Measurements from ENCODE around the gene AMDHD2.

The AMDHD2 gene

GRCh38 chr16:2474877-2475412, 45.2 kb upstream of the AMDHD2 start, which contains the start of gene TBC1D24:
Gene TBC1D24, plus strand, starts transcription at chr16:2475127. Its CDS starts 21,022 bp downstream, at chr16:2496149.
- TF ChIP-seq ZNF266 (tag by site-specific recombination; IDR thresholded peaks at IDR 0.05; ENCODE audit: low read depth) (no peak), ZNF785 (tag by site-specific recombination; IDR thresholded peaks at IDR 0.05) (0 out of 2 replicates have a peak, but pooled peaks have one; percentile 42), ZNF654 (tag by site-specific recombination; IDR thresholded peaks at IDR 0.05; ENCODE audit: low read depth) (no peak), ZNF544 (tag by site-specific recombination; IDR thresholded peaks at IDR 0.05) (no peak), ZNF600 (tag by site-specific recombination; IDR thresholded peaks at IDR 0.05) (0 out of 2 replicates have a peak, but pooled peaks have one; percentile 8)
- POLR2A ChIA-PET = interaction anchor here (0.7 to 1.7 kb wide), 8 partner anchors 14 to 223 kb away, joined by 3 to 10 read pairs (median 4); partner anchors contain the start of gene ECI1
- CTCF ChIA-PET = interaction anchor here (1.2 kb wide), 1 partner anchor 26 kb away, joined by 3 read pairs; no protein-coding TSS in a partner anchor
- peaks cover 0 to 4% of the 10 kb centered on the region in 2 experiments; a peak in 1 of 3 replicates for H3K36me3 ChIP-seq (ENCODE audit: control insufficient read depth in 2 of 2, insufficient read depth in 1 of 2, low read length in 2 of 2)
- peak within 1 kb of the TSS; percentile 79 for H3K27ac ChIP-seq (ENCODE audit: extremely low read depth, low read depth, low read length)
- no peaks in the 10 kb centered on the region for H3K9me3 ChIP-seq (ENCODE audit: control insufficient read depth, insufficient read depth, low read depth, low read length)
- H3K4me3 ChIP-seq (ENCODE audit: low read depth, low read length) = peak within 1 kb of the TSS; percentile 63
- H3K4me1 ChIP-seq (ENCODE audit: control insufficient read depth, insufficient read depth, low read length) = peaks cover 15% of the 10 kb centered on the region

- Histone ChIP-seq H3K4me3 (ENCODE audit: low read depth, low read length) (peak overlapping the region; percentile 52), H3K27ac (ENCODE audit: extremely low read depth, low read depth, low read length) (peak overlapping the region; percentile 33; the same call in 1 of the 2 replicates), H3K9me3 (ENCODE audit: control insufficient read depth, insufficient read depth, low read depth, low read length) (no peaks in the 10 kb centered on the region), H3K36me3 (ENCODE audit: control insufficient read depth in 2 of 2, insufficient read depth in 1 of 2, low read length in 2 of 2) (peaks cover 0 to 4% of the 10 kb centered on the region in 2 experiments; a peak in 1 of 3 replicates), H3K4me1 (ENCODE audit: control insufficient read depth, insufficient read depth, low read length) (peaks cover 12% of the 10 kb centered on the region)
- ChIA-PET CTCF (no interaction called here), POLR2A (interaction anchor here (1.0 to 1.7 kb wide), 5 partner anchors 13 to 224 kb away, joined by 3 to 10 read pairs (median 4); partner anchors contain the start of gene ECI1)
- TF ChIP-seq ZIC2 (tag by site-specific recombination; IDR thresholded peaks at IDR 0.05) = peak; percentile 96
- no peak for TF ChIP-seq OVOL3 (tag by site-specific recombination; IDR thresholded peaks at IDR 0.05)
- TF ChIP-seq, protein P1, sequence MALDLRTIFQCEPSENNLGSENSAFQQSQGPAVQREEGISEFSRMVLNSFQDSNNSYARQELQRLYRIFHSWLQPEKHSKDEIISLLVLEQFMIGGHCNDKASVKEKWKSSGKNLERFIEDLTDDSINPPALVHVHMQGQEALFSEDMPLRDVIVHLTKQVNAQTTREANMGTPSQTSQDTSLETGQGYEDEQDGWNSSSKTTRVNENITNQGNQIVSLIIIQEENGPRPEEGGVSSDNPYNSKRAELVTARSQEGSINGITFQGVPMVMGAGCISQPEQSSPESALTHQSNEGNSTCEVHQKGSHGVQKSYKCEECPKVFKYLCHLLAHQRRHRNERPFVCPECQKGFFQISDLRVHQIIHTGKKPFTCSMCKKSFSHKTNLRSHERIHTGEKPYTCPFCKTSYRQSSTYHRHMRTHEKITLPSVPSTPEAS (tag by site-specific recombination; IDR thresholded peaks at IDR 0.05) = no peak
- TF ChIP-seq SP7 (tag by site-specific recombination; IDR thresholded peaks at IDR 0.05) = no peak
- TF ChIP-seq SCRT2 (tag by site-specific recombination; IDR thresholded peaks at IDR 0.05) = peak; percentile 57
- TF ChIP-seq KLF9 (tag by site-specific recombination; IDR thresholded peaks at IDR 0.05; ENCODE audit: low read depth) = peak; percentile 59; the same call in 1 of the 2 replicates
- TF ChIP-seq ZFP41 (tag by site-specific recombination; IDR thresholded peaks at IDR 0.05; ENCODE audit: borderline replicate concordance) = no peak
- TF ChIP-seq PATZ1 (tag by site-specific recombination; IDR thresholded peaks at IDR 0.05) = peak; percentile 77
- peak; percentile 81 for TF ChIP-seq SP3 (tag by site-specific recombination; IDR thresholded peaks at IDR 0.05)
- no peak for TF ChIP-seq ZXDB (tag by site-specific recombination; IDR thresholded peaks at IDR 0.05)
- no peak for TF ChIP-seq ZNF138 (tag by site-specific recombination; IDR thresholded peaks at IDR 0.05; ENCODE audit: borderline replicate concordance)
- TF ChIP-seq OSR2 (tag by site-specific recombination; IDR thresholded peaks at IDR 0.05) = no peak
- TF ChIP-seq ZFP69B (tag by site-specific recombination; IDR thresholded peaks at IDR 0.05) = no peak
- TF ChIP-seq, protein P2, sequence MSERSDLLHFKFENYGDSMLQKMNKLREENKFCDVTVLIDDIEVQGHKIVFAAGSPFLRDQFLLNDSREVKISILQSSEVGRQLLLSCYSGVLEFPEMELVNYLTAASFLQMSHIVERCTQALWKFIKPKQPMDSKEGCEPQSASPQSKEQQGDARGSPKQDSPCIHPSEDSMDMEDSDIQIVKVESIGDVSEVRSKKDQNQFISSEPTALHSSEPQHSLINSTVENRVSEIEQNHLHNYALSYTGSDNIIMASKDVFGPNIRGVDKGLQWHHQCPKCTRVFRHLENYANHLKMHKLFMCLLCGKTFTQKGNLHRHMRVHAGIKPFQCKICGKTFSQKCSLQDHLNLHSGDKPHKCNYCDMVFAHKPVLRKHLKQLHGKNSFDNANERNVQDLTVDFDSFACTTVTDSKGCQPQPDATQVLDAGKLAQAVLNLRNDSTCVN (tag by site-specific recombination; optimal IDR thresholded peaks at IDR 0.05) = peak; percentile 20
- TF ChIP-seq ZNF169 (tag by site-specific recombination; IDR thresholded peaks at IDR 0.05) = no peak
- no peak for TF ChIP-seq INSM2 (tag by site-specific recombination; IDR thresholded peaks at IDR 0.05)
- TF ChIP-seq, protein P3, sequence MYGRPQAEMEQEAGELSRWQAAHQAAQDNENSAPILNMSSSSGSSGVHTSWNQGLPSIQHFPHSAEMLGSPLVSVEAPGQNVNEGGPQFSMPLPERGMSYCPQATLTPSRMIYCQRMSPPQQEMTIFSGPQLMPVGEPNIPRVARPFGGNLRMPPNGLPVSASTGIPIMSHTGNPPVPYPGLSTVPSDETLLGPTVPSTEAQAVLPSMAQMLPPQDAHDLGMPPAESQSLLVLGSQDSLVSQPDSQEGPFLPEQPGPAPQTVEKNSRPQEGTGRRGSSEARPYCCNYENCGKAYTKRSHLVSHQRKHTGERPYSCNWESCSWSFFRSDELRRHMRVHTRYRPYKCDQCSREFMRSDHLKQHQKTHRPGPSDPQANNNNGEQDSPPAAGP (tag by site-specific recombination; IDR thresholded peaks at IDR 0.05) = 0 out of 2 replicates have a peak, but pooled peaks have one; percentile 40
- TF ChIP-seq ZBTB8A (tag by site-specific recombination; IDR thresholded peaks at IDR 0.05) = 0 out of 2 replicates have a peak, but pooled peaks have one; percentile 28
- TF ChIP-seq HOXD13 (CRISPR knock-in tag; IDR thresholded peaks at IDR 0.05; ENCODE audit: borderline replicate concordance) = no peak
- TF ChIP-seq ZNF175 (tag by site-specific recombination; IDR thresholded peaks at IDR 0.05) = no peak
- peak; percentile 74 for TF ChIP-seq SP2 (tag by site-specific recombination; IDR thresholded peaks at IDR 0.05)
Observed at GRCh38 chr16:2475413-2476344, 44.5 kb upstream of the AMDHD2 start.
